Superior temporal gyrus (tissue), 1 donor: ENCODE measurements around the gene STAT4.

ENCODE experiments used
- DNase-seq: peaks from one replicate; pipeline ENCODE4 v3.0.0-alpha.2; 2016; ENCODE audit errors: extremely low spot score

Gene STAT4

GRCh38 chr2:191083540-191083939 is 67.3 kb downstream of the STAT4 start:
- no peak for DNase-seq

- DNase-seq: no peak
Observed at GRCh38 chr2:191082321-191082720, 68.5 kb downstream of the STAT4 start.

GRCh38 chr2:191081411-191082155 is 69.2 kb downstream of the STAT4 start:
- DNase-seq: no peak

GRCh38 chr2:191078165-191078867 is 72.5 kb downstream of the STAT4 start:
- DNase-seq: no peak

- DNase-seq: no peak
Observed at GRCh38 chr2:191070276-191070675, 80.5 kb downstream of the STAT4 start.

- DNase-seq: no peak
Observed at GRCh38 chr2:191069606-191070005, 81.2 kb downstream of the STAT4 start.

- DNase-seq: no peak
Observed at GRCh38 chr2:191066919-191067233, 83.9 kb downstream of the STAT4 start.

- no peak for DNase-seq
Observed at GRCh38 chr2:191066197-191066918, 84.4 kb downstream of the STAT4 start.

- no peak for DNase-seq
Observed at GRCh38 chr2:191065785-191066184, 85.0 kb downstream of the STAT4 start.

- no peak for DNase-seq
Observed at GRCh38 chr2:191064590-191064989, 86.2 kb downstream of the STAT4 start.

- no peak for DNase-seq
Observed at GRCh38 chr2:191063584-191063983, 87.2 kb downstream of the STAT4 start.

GRCh38 chr2:191061381-191061980 is 89.3 kb downstream of the STAT4 start:
- no peak for DNase-seq

- DNase-seq: no peak
Observed at GRCh38 chr2:191059308-191059707, 91.5 kb downstream of the STAT4 start.

GRCh38 chr2:191056228-191056627 is 94.6 kb downstream of the STAT4 start:
- no peak for DNase-seq

GRCh38 chr2:191053256-191053655 is 97.5 kb downstream of the STAT4 start:
- DNase-seq: no peak

GRCh38 chr2:191051825-191052778 is 98.7 kb downstream of the STAT4 start:
- peak; percentile 77 for DNase-seq

GRCh38 chr2:191051177-191051576 is 99.6 kb downstream of the STAT4 start:
- DNase-seq: no peak

- no peak for DNase-seq
Observed at GRCh38 chr2:191050640-191050987, 100.2 kb downstream of the STAT4 start.

- DNase-seq: no peak
Observed at GRCh38 chr2:191049728-191050639, 100.8 kb downstream of the STAT4 start.

GRCh38 chr2:191048073-191048472 is 102.7 kb downstream of the STAT4 start:
- DNase-seq: no peak
